ENCODE results near the gene HBEGF. TPM values are rescaled to one million over a fixed set of nuclear protein-coding genes. Genes with fewer than 3 reads are reported as not detected.
A peak's percentile ranks its signal among the peaks of the same experiment; 100 is the strongest.

HBEGF gene
- total and polyA plus RNA-seq, 8 donors = 1.2 to 39.8 (median 13.4) TPM

DNA sequence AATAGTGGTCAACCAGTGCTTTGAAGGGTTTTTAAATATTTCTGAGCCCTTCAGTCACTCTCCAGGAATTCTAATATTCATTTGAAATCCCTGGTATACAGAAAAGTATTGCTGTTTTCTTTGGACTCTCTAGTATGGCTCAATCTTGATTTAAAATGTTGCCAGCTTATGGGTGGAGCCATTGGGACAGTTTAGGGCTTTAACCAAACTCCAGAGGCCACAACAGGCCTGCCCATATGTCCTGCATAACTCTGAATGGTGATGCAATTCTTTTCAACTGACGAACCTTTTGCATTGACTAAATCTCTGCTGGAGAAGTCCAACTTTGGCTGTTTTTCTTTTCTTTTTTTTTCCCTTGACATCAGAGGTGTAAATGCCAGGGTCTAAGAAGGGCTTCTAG is 44.9 kb upstream of the HBEGF start:
- intact Hi-C loops (cut with DNase I; ENCODE audit: low total_unique reads) = no loop called here
- TF ChIP-seq POLR2AphosphoS5 (IDR thresholded peaks at IDR 0.05) (no peak), POLR2A (IDR thresholded peaks at IDR 0.05) (no peak), EP300 (IDR thresholded peaks at IDR 0.05) (no peak)
- TF ChIP-seq, protein P1, sequence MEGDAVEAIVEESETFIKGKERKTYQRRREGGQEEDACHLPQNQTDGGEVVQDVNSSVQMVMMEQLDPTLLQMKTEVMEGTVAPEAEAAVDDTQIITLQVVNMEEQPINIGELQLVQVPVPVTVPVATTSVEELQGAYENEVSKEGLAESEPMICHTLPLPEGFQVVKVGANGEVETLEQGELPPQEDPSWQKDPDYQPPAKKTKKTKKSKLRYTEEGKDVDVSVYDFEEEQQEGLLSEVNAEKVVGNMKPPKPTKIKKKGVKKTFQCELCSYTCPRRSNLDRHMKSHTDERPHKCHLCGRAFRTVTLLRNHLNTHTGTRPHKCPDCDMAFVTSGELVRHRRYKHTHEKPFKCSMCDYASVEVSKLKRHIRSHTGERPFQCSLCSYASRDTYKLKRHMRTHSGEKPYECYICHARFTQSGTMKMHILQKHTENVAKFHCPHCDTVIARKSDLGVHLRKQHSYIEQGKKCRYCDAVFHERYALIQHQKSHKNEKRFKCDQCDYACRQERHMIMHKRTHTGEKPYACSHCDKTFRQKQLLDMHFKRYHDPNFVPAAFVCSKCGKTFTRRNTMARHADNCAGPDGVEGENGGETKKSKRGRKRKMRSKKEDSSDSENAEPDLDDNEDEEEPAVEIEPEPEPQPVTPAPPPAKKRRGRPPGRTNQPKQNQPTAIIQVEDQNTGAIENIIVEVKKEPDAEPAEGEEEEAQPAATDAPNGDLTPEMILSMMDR (IDR thresholded peaks at IDR 0.05) = no peak
- Histone ChIP-seq H3K36me3 (peaks cover 0 to 6% (median 0%) of the 10 kb centered on the region in 4 donors), H3K4me3 (no peak overlapping the region), H3K4me1 (no peaks in the 10 kb centered on the region), H3K27me3 (no peaks in the 10 kb centered on the region), H3K27ac (no peak overlapping the region), H3K9me3 (no peaks in the 10 kb centered on the region)
- 65 to 94% (median 86%) methylated on average over 1 of the region's 1 CpG for WGBS, 5 donors
- no peak for DNase-seq

DNA sequence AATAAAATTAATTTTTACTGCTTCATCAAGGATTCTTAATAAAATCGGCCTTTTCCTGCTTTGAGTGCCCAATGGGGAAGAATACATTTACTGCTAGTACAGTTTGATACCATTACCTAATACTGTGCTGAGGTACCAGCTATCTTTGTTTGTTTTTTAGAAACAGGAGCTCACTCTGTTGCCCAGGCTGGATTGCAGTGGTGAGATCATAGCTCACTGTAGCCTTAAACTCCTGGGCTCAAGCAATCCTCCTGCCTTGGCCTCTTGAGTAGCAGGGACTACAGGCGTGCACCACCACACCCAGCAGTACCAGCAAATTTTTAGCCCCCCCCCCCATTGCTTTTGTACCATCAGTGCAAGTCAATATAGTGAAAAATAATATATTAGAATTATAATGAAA is 41.6 kb upstream of the HBEGF start:
- 83 to 94% (median 90%) methylated on average over 2 of the region's 2 CpGs for WGBS, 5 donors
- intact Hi-C loops (cut with DNase I; ENCODE audit: low total_unique reads) = no loop called here
- peaks cover 0 to 6% (median 0%) of the 10 kb centered on the region in 4 donors for H3K4me1 ChIP-seq
- TF ChIP-seq, protein P1 (IDR thresholded peaks at IDR 0.05) = no peak
- no peak for TF ChIP-seq EP300 (IDR thresholded peaks at IDR 0.05)
- no peak for TF ChIP-seq POLR2A (IDR thresholded peaks at IDR 0.05)
- TF ChIP-seq POLR2AphosphoS5 (IDR thresholded peaks at IDR 0.05) = no peak
- no peaks in the 10 kb centered on the region for H3K27me3 ChIP-seq
- no peak for DNase-seq
- no peaks in the 10 kb centered on the region for H3K9me3 ChIP-seq
- H3K4me3 ChIP-seq = no peak overlapping the region
- peaks cover 0 to 2% (median 0%) of the 10 kb centered on the region in 4 donors for H3K36me3 ChIP-seq
- H3K27ac ChIP-seq = no peak overlapping the region

DNA sequence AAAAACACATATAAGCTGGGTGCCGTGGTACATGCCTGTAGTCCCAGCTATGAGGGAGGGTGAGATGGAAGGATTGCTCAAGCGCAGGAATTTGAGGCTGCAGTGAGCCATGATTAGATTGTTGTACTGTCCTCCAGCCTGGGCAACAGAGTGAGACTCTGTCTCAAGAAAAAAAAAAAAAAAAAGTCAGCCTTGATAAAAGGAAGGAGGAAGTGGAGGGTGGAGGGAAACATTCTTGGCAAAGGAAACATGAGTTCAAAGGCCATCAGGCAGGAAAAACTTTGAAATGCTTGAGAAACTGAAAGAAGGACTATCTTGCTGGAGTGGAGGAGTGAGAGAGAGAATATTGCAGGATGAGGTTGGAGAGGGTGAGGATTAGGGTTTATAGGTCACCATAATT is 36.9 kb upstream of the HBEGF start:
- Histone ChIP-seq H3K4me3 (no peak overlapping the region), H3K27ac (no peak overlapping the region), H3K36me3 (no peaks in the 10 kb centered on the region), H3K4me1 (peaks cover 0 to 17% (median 0%) of the 10 kb centered on the region in 4 donors), H3K27me3 (no peaks in the 10 kb centered on the region), H3K9me3 (no peaks in the 10 kb centered on the region)
- intact Hi-C loops (cut with DNase I; ENCODE audit: low total_unique reads) = no loop called here
- no peak for DNase-seq
- 61 to 79% (median 72%) methylated on average over 2 of the region's 2 CpGs for WGBS, 5 donors
- TF ChIP-seq POLR2AphosphoS5 (IDR thresholded peaks at IDR 0.05) (peak in 1 of 3 donors; percentile 52), POLR2A (IDR thresholded peaks at IDR 0.05) (no peak)

DNA sequence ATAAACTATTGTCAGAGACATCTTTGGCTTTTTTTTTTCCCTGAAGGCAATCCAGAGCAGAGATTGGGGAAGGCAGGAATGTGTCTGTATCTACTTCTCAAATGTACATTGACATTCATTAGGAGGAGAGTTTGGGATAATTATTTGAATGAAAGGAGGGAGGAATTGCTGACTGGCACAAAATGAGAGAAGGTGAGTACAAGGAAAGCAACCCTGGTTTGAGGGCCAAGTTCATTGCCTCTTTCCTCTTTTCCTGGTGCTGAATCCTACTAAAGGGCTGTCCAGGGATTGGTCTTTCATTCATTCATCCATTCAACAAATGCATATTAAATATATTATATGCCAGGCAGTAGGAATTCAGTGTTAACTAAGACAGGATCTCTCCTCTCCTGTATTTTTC is 36.5 kb upstream of the HBEGF start:
- Histone ChIP-seq H3K27me3 (no peaks in the 10 kb centered on the region), H3K4me3 (no peak overlapping the region), H3K27ac (no peak overlapping the region), H3K4me1 (peaks cover 0 to 17% (median 0%) of the 10 kb centered on the region in 4 donors), H3K36me3 (no peaks in the 10 kb centered on the region), H3K9me3 (no peaks in the 10 kb centered on the region)
- intact Hi-C loops (cut with DNase I; ENCODE audit: low total_unique reads) = no loop called here
- TF ChIP-seq POLR2A (IDR thresholded peaks at IDR 0.05) = no peak
- TF ChIP-seq, protein P1 (IDR thresholded peaks at IDR 0.05) = no peak
- DNase-seq = no peak

DNA sequence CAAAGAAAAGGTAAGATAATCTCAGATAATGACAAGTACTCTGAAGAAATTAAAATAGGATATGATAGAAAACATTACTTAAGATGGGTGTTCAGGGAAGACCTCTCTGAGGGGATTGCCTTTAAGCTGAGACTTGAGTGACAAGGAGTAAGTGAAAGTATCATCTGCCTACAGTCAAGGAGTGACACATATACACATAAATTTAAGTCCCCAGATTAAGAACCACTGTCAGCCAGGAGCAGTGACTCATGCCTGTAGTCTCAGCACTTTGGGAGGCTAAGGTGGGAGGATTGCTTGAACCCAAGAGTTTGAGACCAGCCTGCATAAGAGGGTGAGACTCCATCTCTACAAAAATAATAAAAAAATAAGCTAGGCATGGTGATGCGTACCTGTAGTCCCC is 35.6 kb upstream of the HBEGF start:
- Histone ChIP-seq H3K27me3 (no peaks in the 10 kb centered on the region), H3K4me1 (peaks cover 0 to 17% (median 0%) of the 10 kb centered on the region in 4 donors), H3K4me3 (no peak overlapping the region), H3K27ac (no peak overlapping the region), H3K9me3 (no peaks in the 10 kb centered on the region), H3K36me3 (no peaks in the 10 kb centered on the region)
- TF ChIP-seq POLR2A (IDR thresholded peaks at IDR 0.05) = no peak
- TF ChIP-seq EP300 (IDR thresholded peaks at IDR 0.05) = no peak
- TF ChIP-seq, protein P1 (IDR thresholded peaks at IDR 0.05) = no peak
- TF ChIP-seq POLR2AphosphoS5 (IDR thresholded peaks at IDR 0.05) = no peak
- no peak for DNase-seq
- 76 to 100% (median 89%) methylated on average over 1 of the region's 1 CpG for WGBS, 5 donors
- intact Hi-C loops (cut with DNase I; ENCODE audit: low total_unique reads) = no loop called here

Data from stomach (tissue), 9 donors.